GM15510 (cell line): ENCODE measurements around the gene PREX1.

ENCODE experiments used
- POLR2A ChIP-seq: IDR thresholded peaks from 3 replicates; pipeline ENCODE4 v1.6.1; 2011; ENCODE audit warnings: borderline replicate concordance; ENCODE audit not compliant: insufficient read length; ENCODE audit errors: extremely low read depth

The PREX1 gene

DNA sequence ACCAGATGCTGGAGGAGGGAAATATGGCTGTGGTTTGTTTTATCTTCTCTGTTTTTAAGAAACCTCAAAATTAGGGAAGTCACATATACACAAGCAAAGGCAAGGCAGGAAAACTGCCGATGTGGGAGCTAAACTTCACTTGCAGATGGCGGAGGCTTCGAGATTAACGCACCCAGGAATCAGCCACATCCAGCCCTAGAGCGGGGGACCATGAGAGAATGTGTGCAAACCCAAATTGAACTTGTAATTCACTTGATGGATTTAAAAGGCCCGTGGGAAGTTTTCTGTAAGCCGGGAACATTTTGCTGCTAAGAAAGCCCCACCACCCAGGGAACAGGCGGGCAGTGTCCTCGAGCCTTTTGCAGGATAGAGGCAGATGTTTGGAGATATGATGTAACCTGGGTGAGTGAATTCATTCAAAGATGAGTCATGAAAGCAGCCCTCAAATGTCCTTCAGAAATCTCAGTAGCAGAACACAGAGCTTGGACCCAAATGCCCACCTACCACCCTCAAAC, 39.9 kb downstream of the PREX1 start:
- TF ChIP-seq POLR2A: no peak

DNA sequence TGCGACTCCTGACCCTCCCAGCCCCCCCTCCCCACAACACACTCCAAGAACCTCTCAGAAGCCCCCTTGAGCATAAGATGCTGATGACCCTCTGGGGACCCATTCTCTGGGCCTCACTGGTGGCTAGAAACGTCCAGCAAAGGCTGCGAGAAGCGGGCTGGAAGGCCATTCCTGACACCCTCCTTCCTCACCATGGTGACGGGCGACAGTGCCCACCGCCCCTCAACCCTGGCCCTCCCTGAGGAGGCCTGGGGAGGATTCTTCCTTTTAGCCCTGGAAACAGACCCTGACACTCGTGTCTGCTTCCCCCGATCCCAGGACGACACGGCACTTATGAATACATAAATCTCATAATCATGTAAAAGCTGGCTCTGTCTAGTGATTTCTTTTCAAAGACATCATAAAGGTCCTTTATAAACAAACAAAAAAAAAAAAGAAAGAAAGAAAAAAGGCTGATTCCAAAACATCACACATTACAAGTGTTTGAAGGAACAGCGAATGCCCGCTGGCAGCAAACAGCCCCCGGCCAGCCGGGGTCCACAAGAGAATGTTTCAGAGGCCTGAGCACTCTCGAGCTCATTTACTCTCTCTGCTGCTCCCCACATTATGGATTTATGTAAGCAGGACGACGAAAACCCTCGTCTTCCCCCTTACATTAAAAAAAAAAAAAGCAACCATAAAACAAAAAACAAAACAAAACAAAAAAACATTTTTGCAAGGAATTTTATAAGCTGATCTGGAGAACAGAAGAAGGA, 40.7 kb downstream of the PREX1 start:
- no peak for TF ChIP-seq POLR2A

DNA sequence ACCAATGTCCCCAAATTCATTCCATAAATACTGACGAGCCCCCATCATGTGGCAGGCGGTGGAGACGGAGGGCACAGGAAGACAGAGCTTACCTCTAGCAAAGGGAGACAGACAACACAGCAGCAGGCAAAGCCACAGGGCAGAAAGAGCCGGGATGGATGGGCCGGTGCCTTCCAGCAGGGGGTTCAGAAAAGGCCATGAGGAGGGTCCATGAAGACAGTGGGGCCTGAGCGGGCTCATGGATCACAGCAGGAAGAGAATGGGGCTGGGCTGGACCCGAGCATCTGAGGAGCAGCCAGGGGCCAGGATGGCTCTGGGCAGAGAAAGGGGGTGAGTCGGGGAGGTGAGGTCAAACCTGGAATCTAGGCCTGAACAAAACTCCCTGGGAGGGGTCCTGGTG, 42.0 kb downstream of the PREX1 start:
- no peak for TF ChIP-seq POLR2A

GRCh38 chr20:48785256-48785655, 42.5 kb downstream of the PREX1 start:
- TF ChIP-seq POLR2A: no peak

GRCh38 chr20:48784273-48784641, 43.5 kb downstream of the PREX1 start:
- no peak for TF ChIP-seq POLR2A

DNA sequence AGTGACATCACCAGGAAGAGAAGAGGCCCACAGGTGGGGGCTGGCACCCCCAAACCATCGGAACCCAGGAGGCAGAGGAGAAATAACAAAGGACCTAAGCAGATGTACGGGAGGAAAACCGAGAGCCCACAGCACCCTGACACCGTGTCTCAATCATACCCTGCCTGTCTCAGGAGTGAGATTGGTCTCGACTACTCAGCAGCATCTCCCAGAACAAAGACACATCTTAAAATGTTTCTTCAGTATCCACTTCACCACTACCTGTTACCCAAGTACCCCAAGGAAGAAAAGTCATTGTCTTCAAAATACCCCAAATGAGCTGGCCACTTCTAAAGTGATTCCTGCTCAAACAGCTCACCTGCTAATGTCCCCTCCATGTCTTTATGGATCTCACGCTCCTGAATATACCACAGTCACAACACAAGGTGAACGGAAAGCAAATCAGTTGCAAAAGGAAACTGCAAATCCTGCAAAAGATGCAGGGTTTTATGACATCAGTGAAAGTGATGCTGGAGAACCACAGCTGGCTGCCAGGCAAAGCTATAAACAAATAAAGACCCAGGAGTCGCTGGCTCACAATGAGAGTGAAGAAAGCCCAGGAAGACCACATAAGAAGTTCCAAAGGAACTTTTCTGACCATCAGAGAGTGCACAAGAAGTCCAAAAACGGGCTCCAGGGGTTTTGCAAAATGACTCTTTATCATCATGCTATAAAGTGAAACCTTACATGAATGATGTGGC, 44.1 kb downstream of the PREX1 start:
- TF ChIP-seq POLR2A: no peak

GRCh38 chr20:48782901-48783308, 44.9 kb downstream of the PREX1 start:
- TF ChIP-seq POLR2A: no peak

GRCh38 chr20:48782053-48782452, 45.7 kb downstream of the PREX1 start:
- TF ChIP-seq POLR2A: no peak

GRCh38 chr20:48781634-48782033, 46.2 kb downstream of the PREX1 start:
- no peak for TF ChIP-seq POLR2A

- TF ChIP-seq POLR2A: no peak
These were observed 48.4 kb downstream of the PREX1 start for GRCh38 chr20:48779435-48779834.

- no peak for TF ChIP-seq POLR2A
These were observed 50.0 kb downstream of the PREX1 start for GRCh38 chr20:48777821-48778220.

- TF ChIP-seq POLR2A: no peak
These were observed 50.8 kb downstream of the PREX1 start for GRCh38 chr20:48777005-48777404.

GRCh38 chr20:48776306-48776705, 51.5 kb downstream of the PREX1 start:
- no peak for TF ChIP-seq POLR2A

DNA sequence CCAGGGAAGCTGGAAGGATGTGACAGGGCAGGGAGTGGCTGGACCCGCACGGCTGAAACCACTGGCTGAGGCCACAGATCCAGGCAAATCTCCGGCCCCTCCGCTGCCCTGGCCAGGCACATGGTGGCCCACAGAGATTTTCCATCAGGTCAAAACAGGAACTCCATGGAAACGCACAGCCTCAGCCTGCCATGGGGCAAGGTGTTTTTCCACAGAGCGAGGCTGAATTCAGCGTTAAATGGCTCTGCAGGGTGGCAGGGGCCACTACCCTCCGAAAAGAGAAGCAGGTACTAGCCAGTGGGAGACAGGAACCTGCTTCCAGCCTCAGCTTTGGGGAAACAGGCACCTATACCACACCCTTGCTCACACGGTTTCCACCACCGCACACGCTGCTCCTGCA, 53.1 kb downstream of the PREX1 start:
- no peak for TF ChIP-seq POLR2A

DNA sequence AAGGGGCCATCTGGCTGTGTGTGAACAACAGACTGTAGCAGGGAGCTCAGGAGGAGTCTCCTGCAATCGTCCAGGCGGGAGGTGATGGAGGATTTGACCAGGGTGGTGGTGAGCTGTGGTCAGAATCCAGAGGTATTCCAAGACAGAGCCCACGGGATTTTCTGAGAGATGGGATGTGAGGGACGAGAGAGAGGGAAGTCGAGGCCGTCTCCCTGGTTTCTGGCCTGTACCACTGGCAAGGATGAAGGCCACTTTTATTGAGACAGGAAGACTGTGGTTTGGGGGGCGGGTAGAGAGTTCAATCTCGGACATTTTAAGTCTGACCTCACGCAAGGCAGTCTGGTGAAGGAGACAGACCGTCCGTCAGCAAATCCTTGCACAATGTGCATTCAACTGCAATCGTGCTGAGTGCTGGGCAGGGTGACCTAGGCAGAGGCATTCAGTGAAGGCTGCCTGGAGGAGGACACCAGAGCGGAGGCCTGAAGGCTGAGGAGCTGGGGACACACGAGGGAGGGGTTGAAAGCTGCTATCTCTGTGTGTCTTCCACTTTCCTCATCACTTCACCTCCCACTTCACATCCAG, 53.9 kb downstream of the PREX1 start:
- no peak for TF ChIP-seq POLR2A
